Natural killer cell (primary cell): ENCODE measurements around the gene TULP4. TPM values are rescaled to one million over a fixed set of nuclear protein-coding genes. Genes with fewer than 3 reads are reported as not detected.

ENCODE experiments used
- ATAC-seq, 3 donors: fragments of 150-1000 bp in 2 of 3; fragments of 200-7000 bp in 1 of 3; cut with Tn5 transposase; 1 replicate in 1 of 3; 2 replicates in 2 of 3; pipeline ENCODE4 v1.10.0; 2021; ENCODE audit warnings: mild to moderate bottlenecking in 2 of 3, moderate library complexity in 2 of 3
- DNase-seq, 2 donors: peaks; one replicate each; pipeline versions ENCODE4 v3.0.0 to v3.0.0-alpha.2; 2013 to 2021; ENCODE audit warnings: mixed read lengths in 1 of 2
- H3K27ac ChIP-seq: one replicate; pipeline ENCODE4 v1.5.1; 2013; ENCODE audit warnings: mild to moderate bottlenecking, low read length
- H3K27me3 ChIP-seq: one replicate; pipeline ENCODE4 v1.6.1; 2013; ENCODE audit warnings: low read length; ENCODE audit not compliant: control insufficient read depth, insufficient read depth
- H3K36me3 ChIP-seq: one replicate; pipeline ENCODE4 v1.6.1; 2013; ENCODE audit warnings: low read length; ENCODE audit not compliant: control insufficient read depth, insufficient read depth
- H3K4me1 ChIP-seq: one replicate; pipeline ENCODE4 v1.6.1; 2013; ENCODE audit warnings: low read length; ENCODE audit not compliant: control insufficient read depth, insufficient read depth
- H3K4me3 ChIP-seq: one replicate; pipeline ENCODE4 v1.5.1; 2013; ENCODE audit warnings: low read length
- H3K9me3 ChIP-seq: one replicate; pipeline ENCODE4 v1.6.1; 2013; ENCODE audit warnings: low read length; ENCODE audit not compliant: control insufficient read depth, insufficient read depth
- H3K27ac Mint-ChIP-seq, 2 donors: one replicate each; pipeline ENCODE4 v1.8.0; 2022; ENCODE audit warnings: mild to moderate bottlenecking in 2 of 2, mixed read lengths in 2 of 2, moderate library complexity in 1 of 2
- H3K27me3 Mint-ChIP-seq, 2 donors: one replicate each; pipeline ENCODE4 v1.8.0; 2022; ENCODE audit warnings: low read depth in 2 of 2, mixed read lengths in 2 of 2
- H3K36me3 Mint-ChIP-seq: one replicate; pipeline ENCODE4 v1.8.0; 2022; ENCODE audit warnings: mixed read lengths
- H3K4me1 Mint-ChIP-seq, 2 donors: one replicate each; pipeline ENCODE4 v1.8.0; 2022; ENCODE audit warnings: mixed read lengths in 2 of 2
- H3K4me3 Mint-ChIP-seq: one replicate; pipeline ENCODE4 v1.8.0; 2022; ENCODE audit warnings: mild to moderate bottlenecking, moderate library complexity, mixed read lengths
- H3K9me3 Mint-ChIP-seq, 2 donors: one replicate each; pipeline ENCODE4 v1.8.0; 2022; ENCODE audit warnings: mixed read lengths in 2 of 2
- CTCF ChIP-seq: fragments of 200-600 bp; IDR thresholded peaks from one replicate; pipeline ENCODE4 v1.8.0; 2022; ENCODE audit warnings: antibody characterized with exemption
- WGBS: methylation state at CpG from one replicate; pipeline ENCODE4 v1.1.7; 2013; ENCODE audit warnings: missing lambda C conversion rate; ENCODE audit not compliant: insufficient coverage; 5-methylcytosine and 5-hydroxymethylcytosine counted together
- intact Hi-C: fragments of 100-400 bp; cut with micrococcal nuclease; formaldehyde crosslinking; loops from one replicate; pipeline ENCODE4 v1.14.2; 2022
- total RNA-seq, 4 donors: library from RNA; stranded (reverse); fragments of 120-200 nt in 1 of 4; gene quantifications; one replicate each; pipeline versions ENCODE4 v1.2.3 to v1.2.4, GENCODE V29; 2013 to 2022

Gene TULP4
- total RNA-seq, 3 donors from 2014 or later (not counting 1 experiment from before 2014, with no cell fraction given): 75.2 to 89.5 (median 88.3) TPM

- ATAC-seq: no peak
- WGBS: 96% methylated on average over 7 of the region's 7 CpGs
- H3K4me3 Mint-ChIP-seq: no peak overlapping the region
- no peak overlapping the region for H3K4me3 ChIP-seq
- no peaks in the 10 kb centered on the region for H3K9me3 Mint-ChIP-seq
- intact Hi-C loops: no loop called here
- H3K27me3 Mint-ChIP-seq: no peaks in the 10 kb centered on the region
- DNase-seq: no peak
- no peak overlapping the region for H3K27ac ChIP-seq
- TF ChIP-seq CTCF: no peak
- H3K9me3 ChIP-seq: no peaks in the 10 kb centered on the region
- peaks cover 0 to 8% of the 10 kb centered on the region in 2 donors for H3K4me1 Mint-ChIP-seq
- H3K36me3 Mint-ChIP-seq: no peaks in the 10 kb centered on the region
- no peak overlapping the region for H3K27ac Mint-ChIP-seq
- no peaks in the 10 kb centered on the region for H3K4me1 ChIP-seq
- peaks cover 4% of the 10 kb centered on the region for H3K36me3 ChIP-seq
- no peaks in the 10 kb centered on the region for H3K27me3 ChIP-seq
Observed at GRCh38 chr6:158415666-158416065, 103.4 kb downstream of the TULP4 start.

GRCh38 chr6:158416883-158417759, 104.9 kb downstream of the TULP4 start:
- Histone ChIP-seq H3K27me3 (no peaks in the 10 kb centered on the region), H3K36me3 (peaks cover 4% of the 10 kb centered on the region), H3K27ac (no peak overlapping the region), H3K9me3 (no peaks in the 10 kb centered on the region), H3K4me3 (no peak overlapping the region), H3K4me1 (no peaks in the 10 kb centered on the region)
- ATAC-seq: no peak
- DNase-seq: no peak
- 92% methylated on average over 4 of the region's 4 CpGs for WGBS
- Mint-ChIP-seq H3K36me3 (no peaks in the 10 kb centered on the region), H3K9me3 (no peaks in the 10 kb centered on the region), H3K4me3 (no peak overlapping the region), H3K27ac (no peak overlapping the region), H3K27me3 (no peaks in the 10 kb centered on the region), H3K4me1 (peaks cover 0 to 8% of the 10 kb centered on the region in 2 donors)
- intact Hi-C loops: no loop called here
- TF ChIP-seq CTCF: no peak

GRCh38 chr6:158417760-158418098, 105.5 kb downstream of the TULP4 start:
- H3K4me1 ChIP-seq: no peaks in the 10 kb centered on the region
- Mint-ChIP-seq H3K27me3 (no peaks in the 10 kb centered on the region), H3K36me3 (no peaks in the 10 kb centered on the region), H3K4me1 (peaks cover 0 to 11% of the 10 kb centered on the region in 2 donors), H3K4me3 (no peak overlapping the region), H3K9me3 (no peaks in the 10 kb centered on the region), H3K27ac (no peak overlapping the region)
- no peaks in the 10 kb centered on the region for H3K27me3 ChIP-seq
- intact Hi-C loops: no loop called here
- no peak overlapping the region for H3K4me3 ChIP-seq
- peaks cover 4% of the 10 kb centered on the region for H3K36me3 ChIP-seq
- H3K27ac ChIP-seq: no peak overlapping the region
- no peak for TF ChIP-seq CTCF
- 92% methylated on average over 1 of the region's 1 CpG for WGBS
- no peak for ATAC-seq
- no peaks in the 10 kb centered on the region for H3K9me3 ChIP-seq
- no peak for DNase-seq

- intact Hi-C loops: no loop called here
- Histone ChIP-seq H3K9me3 (no peaks in the 10 kb centered on the region), H3K4me3 (no peak overlapping the region), H3K27me3 (no peaks in the 10 kb centered on the region), H3K36me3 (peaks cover 2% of the 10 kb centered on the region), H3K4me1 (no peaks in the 10 kb centered on the region), H3K27ac (no peak overlapping the region)
- no peaks in the 10 kb centered on the region for H3K36me3 Mint-ChIP-seq
- H3K27ac Mint-ChIP-seq: no peak overlapping the region
- H3K27me3 Mint-ChIP-seq: no peaks in the 10 kb centered on the region
- no peak overlapping the region for H3K4me3 Mint-ChIP-seq
- ATAC-seq (no peak), DNase-seq (no peak)
- peaks cover 0 to 6% of the 10 kb centered on the region in 2 donors for H3K4me1 Mint-ChIP-seq
- 100% methylated on average over 2 of the region's 2 CpGs for WGBS
- H3K9me3 Mint-ChIP-seq: no peaks in the 10 kb centered on the region
- TF ChIP-seq CTCF: no peak
Observed at GRCh38 chr6:158418501-158418900, 106.2 kb downstream of the TULP4 start.
